ENCODE data around the gene KRTAP5-8.

DNA sequence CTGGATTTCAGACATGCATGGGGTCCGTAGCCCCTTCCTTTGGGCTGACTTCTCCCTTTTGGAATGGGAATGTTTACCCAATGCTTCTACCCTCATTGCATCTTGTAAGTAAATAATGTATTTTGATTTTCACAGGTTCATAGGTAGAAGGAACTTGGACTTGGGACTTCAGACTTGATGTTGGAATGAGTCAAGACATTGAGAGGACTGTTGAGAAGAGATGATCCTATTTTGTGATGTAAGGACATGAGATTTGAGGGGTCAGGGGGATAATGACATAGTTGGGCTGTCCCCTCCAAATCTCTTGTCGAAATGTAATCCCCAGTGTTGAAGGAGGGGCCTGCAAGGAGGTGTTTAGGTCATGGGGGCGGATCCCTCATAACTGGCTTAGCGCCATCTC, 26.6 kb downstream of the KRTAP5-8 start:
- TF ChIP-seq, protein P1, sequence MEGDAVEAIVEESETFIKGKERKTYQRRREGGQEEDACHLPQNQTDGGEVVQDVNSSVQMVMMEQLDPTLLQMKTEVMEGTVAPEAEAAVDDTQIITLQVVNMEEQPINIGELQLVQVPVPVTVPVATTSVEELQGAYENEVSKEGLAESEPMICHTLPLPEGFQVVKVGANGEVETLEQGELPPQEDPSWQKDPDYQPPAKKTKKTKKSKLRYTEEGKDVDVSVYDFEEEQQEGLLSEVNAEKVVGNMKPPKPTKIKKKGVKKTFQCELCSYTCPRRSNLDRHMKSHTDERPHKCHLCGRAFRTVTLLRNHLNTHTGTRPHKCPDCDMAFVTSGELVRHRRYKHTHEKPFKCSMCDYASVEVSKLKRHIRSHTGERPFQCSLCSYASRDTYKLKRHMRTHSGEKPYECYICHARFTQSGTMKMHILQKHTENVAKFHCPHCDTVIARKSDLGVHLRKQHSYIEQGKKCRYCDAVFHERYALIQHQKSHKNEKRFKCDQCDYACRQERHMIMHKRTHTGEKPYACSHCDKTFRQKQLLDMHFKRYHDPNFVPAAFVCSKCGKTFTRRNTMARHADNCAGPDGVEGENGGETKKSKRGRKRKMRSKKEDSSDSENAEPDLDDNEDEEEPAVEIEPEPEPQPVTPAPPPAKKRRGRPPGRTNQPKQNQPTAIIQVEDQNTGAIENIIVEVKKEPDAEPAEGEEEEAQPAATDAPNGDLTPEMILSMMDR (IDR thresholded peaks at IDR 0.05) = no peak
- no peak for TF ChIP-seq POLR2A (IDR thresholded peaks at IDR 0.05)
- no peak for TF ChIP-seq POLR2AphosphoS5 (IDR thresholded peaks at IDR 0.05)
- TF ChIP-seq EP300 (IDR thresholded peaks at IDR 0.05) = no peak
